Body of pancreas (tissue), 4 donors: ENCODE measurements around the gene TIMP1. TPM values are rescaled to one million over a fixed set of nuclear protein-coding genes. Genes with fewer than 3 reads are reported as not detected.

ENCODE experiments used
- ATAC-seq: fragments of 150-250 bp; one replicate; pipeline ENCODE4 v1.9.1; 2016
- DNase-seq, 4 donors: peaks; one replicate each; pipeline ENCODE4 v3.0.0-alpha.2; 2019
- H3K27ac ChIP-seq, 4 donors: fragments of 200-600 bp; sonication (generic); 1 replicate in 3 of 4; 2 replicates in 1 of 4; pipeline versions ENCODE4 v1.5.1 to v1.6.1; 2016 to 2019; ENCODE audit warnings: mild to moderate bottlenecking in 1 of 4, mixed read lengths in 1 of 4, moderate library complexity in 1 of 4
- H3K27me3 ChIP-seq, 2 donors: fragments of 200-600 bp; sonication (generic); one replicate each; pipeline ENCODE4 v1.6.0; 2016; ENCODE audit warnings: mild to moderate bottlenecking in 1 of 2
- H3K36me3 ChIP-seq, 2 donors: fragments of 200-600 bp; sonication (generic); replicated peaks in 1 of 2; 2 replicates each; pipeline ENCODE4 v1.5.1; 2016; ENCODE audit warnings: low read depth in 2 of 2; ENCODE audit not compliant: insufficient read depth in 1 of 2
- H3K4me1 ChIP-seq: fragments of 200-600 bp; sonication (generic); one replicate; pipeline ENCODE4 v1.6.0; 2016
- H3K4me3 ChIP-seq, 2 donors: fragments of 200-600 bp; sonication (generic); 1 replicate in 1 of 2; 2 replicates in 1 of 2; pipeline ENCODE4 v1.5.1; 2016 to 2019
- H3K9me3 ChIP-seq, 3 donors: fragments of 200-600 bp; sonication (generic); 1 replicate in 2 of 3; 2 replicates in 1 of 3; pipeline ENCODE4 v1.5.1; 2016
- POLR2A ChIP-seq, 3 donors: fragments of 450-650 bp; IDR thresholded peaks; one replicate each; pipeline ENCODE4 v1.6.1; 2016; ENCODE audit warnings: antibody characterized with exemption in 3 of 3, mild to moderate bottlenecking in 2 of 3
- WGBS, 2 donors: methylation state at CpG; one replicate each; pipeline ENCODE4 v1.1.5; 2017; 5-methylcytosine and 5-hydroxymethylcytosine counted together
- intact Hi-C: fragments of 100-400 bp; cut with DNase I; formaldehyde crosslinking; loops from one replicate; pipeline ENCODE4 v1.15.1; 2023
- microRNA-seq, 2 donors: library from miRNA; unstranded; fragments of <30 nt; microRNA quantifications; one replicate each; pipeline ENCODE4, GENCODE V29; 2016; ENCODE audit warnings: borderline number of aligned reads in 2 of 2, borderline replicate concordance in 2 of 2
- small RNA-seq: library from RNA; depleted of rRNA; stranded (forward); fragments of <200 nt; gene quantifications from one replicate; pipeline ENCODE3, GENCODE V24; 2016
- total RNA-seq, 2 donors: library from RNA; depleted of rRNA; stranded (reverse); fragments of >200 nt; gene quantifications; one replicate each; pipeline ENCODE4 v1.1.0, GENCODE V29; 2016
- TF ChIP-seq, protein P1 (sequence below), 7 experiments: fragments of 450-650 bp in 4 of 7; fragments of 200-600 bp in 3 of 7; sonication (generic) in 3 of 7; IDR thresholded peaks; one replicate each; pipeline ENCODE4 v1.5.1; 2016 to 2019; ENCODE audit warnings: antibody characterized with exemption in 7 of 7

TIMP1 gene
- total RNA-seq, 2 donors from 2014 or later: 28.0 to 62.8 TPM

DNA sequence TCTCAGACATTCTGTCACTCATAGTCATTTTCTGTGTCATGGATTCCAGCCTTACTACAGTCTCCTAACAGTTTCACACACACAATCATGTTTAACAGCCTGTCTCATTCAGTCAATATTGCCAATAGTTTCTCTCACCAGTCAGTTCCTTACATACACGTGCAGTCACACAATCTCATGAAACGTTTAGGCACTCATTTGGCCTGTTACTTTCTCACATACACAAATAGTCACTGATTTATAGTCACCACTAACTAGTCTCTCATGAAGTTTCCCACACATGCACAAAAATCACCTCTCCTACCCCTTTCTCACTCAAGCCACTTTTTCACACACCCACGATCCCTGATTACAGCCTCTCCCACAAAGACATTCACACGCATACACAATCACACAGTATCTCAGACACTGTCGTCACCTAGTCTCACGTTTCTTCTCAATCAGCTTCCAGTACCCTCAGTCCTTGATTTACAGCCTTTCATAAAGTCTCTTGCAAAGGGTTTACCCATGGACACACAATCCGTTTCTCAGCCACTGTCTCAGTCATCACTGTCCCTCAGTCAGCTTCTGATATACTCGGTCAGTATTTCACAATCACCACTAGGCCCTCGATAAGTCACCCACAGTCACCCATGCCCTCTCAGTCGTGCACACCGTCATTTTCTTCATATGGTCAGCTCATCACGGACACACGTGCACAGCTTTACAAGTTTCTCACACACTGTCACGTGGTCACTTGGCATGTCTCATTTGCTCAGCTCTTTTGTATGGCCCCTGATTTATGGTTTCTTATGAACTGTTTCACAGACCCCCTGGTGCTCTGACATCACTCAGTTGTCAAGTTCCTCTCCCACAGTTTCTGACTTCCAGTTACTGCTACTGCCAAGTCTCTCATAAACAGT lies 51.7 kb downstream of the TIMP1 start:
- no peak for ATAC-seq
- intact Hi-C loops: no loop called here

DNA sequence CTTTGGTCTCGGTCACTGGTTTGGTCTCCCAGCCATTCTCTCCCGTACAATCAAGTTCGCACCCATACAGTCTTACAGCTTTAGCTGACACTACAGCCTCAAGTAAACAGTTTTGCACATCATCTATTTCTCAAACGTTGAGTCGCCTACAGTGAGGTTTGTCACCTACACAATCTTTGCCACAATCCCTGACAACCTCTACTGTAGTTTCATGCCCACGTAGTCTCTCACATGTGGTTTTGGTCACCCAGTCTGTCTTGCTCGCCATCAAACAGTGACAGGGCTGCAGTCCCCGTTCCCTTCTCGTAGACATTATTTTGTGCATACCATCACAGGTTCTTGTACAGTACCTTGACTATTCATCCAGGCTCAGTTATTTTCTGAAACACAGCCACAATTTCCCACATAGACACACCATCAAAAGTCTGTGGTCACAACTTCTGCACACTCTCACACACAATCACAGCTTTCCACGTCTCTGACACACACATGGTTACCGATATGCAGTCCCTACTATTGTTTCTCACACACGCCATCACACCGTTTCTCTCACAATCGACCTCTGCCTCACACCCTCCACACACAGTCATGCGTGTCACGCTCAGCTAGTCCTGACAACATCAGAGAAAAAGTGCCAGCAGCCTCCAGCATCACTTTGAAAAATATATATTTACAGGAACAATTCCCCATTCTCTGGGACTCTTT lies 52.8 kb downstream of the TIMP1 start:
- intact Hi-C loops: no loop called here
- Histone ChIP-seq H3K27ac (no peak overlapping the region), H3K27me3 (no peaks in the 10 kb centered on the region), H3K4me3 (no peak overlapping the region), H3K36me3 (peaks cover 0 to 3% of the 10 kb centered on the region in 2 donors), H3K4me1 (no peaks in the 10 kb centered on the region), H3K9me3 (no peaks in the 10 kb centered on the region)
- DNase-seq (no peak), ATAC-seq (no peak)
- 89 to 92% methylated on average over 15 to 16 of the region's 16 CpGs for WGBS, 2 donors
- TF ChIP-seq POLR2A (IDR thresholded peaks at IDR 0.05): no peak
- TF ChIP-seq, protein P1, sequence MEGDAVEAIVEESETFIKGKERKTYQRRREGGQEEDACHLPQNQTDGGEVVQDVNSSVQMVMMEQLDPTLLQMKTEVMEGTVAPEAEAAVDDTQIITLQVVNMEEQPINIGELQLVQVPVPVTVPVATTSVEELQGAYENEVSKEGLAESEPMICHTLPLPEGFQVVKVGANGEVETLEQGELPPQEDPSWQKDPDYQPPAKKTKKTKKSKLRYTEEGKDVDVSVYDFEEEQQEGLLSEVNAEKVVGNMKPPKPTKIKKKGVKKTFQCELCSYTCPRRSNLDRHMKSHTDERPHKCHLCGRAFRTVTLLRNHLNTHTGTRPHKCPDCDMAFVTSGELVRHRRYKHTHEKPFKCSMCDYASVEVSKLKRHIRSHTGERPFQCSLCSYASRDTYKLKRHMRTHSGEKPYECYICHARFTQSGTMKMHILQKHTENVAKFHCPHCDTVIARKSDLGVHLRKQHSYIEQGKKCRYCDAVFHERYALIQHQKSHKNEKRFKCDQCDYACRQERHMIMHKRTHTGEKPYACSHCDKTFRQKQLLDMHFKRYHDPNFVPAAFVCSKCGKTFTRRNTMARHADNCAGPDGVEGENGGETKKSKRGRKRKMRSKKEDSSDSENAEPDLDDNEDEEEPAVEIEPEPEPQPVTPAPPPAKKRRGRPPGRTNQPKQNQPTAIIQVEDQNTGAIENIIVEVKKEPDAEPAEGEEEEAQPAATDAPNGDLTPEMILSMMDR (IDR thresholded peaks at IDR 0.05): no peak

More for the DNA sequence above, 51.7 kb downstream of the TIMP1 start:
- H3K27ac ChIP-seq: no peak overlapping the region
- no peaks in the 10 kb centered on the region for H3K27me3 ChIP-seq
- 58 to 69% methylated on average over 14 of the region's 14 CpGs for whole genome bisulfite sequencing, 2 donors
- peak in 1 of 4 donors; percentile 2 for DNase-seq
- TF ChIP-seq, protein P1 (IDR thresholded peaks at IDR 0.05): no peak
- TF ChIP-seq POLR2A (IDR thresholded peaks at IDR 0.05): no peak
- H3K9me3 ChIP-seq: no peaks in the 10 kb centered on the region
- no peaks in the 10 kb centered on the region for H3K4me1 ChIP-seq
- H3K36me3 ChIP-seq: peaks cover 0 to 3% of the 10 kb centered on the region in 2 donors
- no peak overlapping the region for H3K4me3 ChIP-seq

Small RNA genes within 50 kb of the gene (microRNA-seq; reads per million reads assigned to microRNA genes)
- gene MIR4769: 0 to 0.45 reads per million in 2 donors

Small RNA genes within 50 kb of the gene (small RNA-seq; reads per million reads assigned to genes)
- 0.47 reads per million, percentile 1 among the genes with 10 or more reads in this experiment for gene MIR4769

Other genes starting within 250 kb of the TIMP1 start
- under 1 TPM in 1 of 2 donors, not detected in 1; 0.26 TPM for gene ZNF157, start 211.9 kb upstream of the TIMP1 start, total RNA-seq
- gene ZNF41, start 99.2 kb upstream of the TIMP1 start, total RNA-seq: 1 to 10 TPM; 1.6 to 4.9 TPM
- 10 to 100 TPM; 43.3 to 48.5 TPM for gene ARAF, start 21.2 kb upstream of the TIMP1 start, total RNA-seq
- 1 to 10 TPM in 1 of 2 donors, under 1 TPM in 1; 0.26 to 4.0 TPM for gene SYN1, start 37.4 kb downstream of the TIMP1 start, total RNA-seq
- 1 to 10 TPM in 1 of 2 donors, not detected in 1; 1.8 TPM for gene CFP, start 47.5 kb downstream of the TIMP1 start, total RNA-seq
- 1 to 10 TPM; 6.9 to 9.9 TPM for gene ELK1, start 68.1 kb downstream of the TIMP1 start, total RNA-seq
- gene UXT, start 76.7 kb downstream of the TIMP1 start, total RNA-seq: 10 to 100 TPM; 41.9 to 56.6 TPM